Measurements from ENCODE around the gene PRR14L. TPM values are rescaled to one million over a fixed set of nuclear protein-coding genes. Genes with fewer than 3 reads are reported as not detected.
A peak's percentile ranks its signal among the peaks of the same experiment; 100 is the strongest.

Gene PRR14L
- polyA plus RNA-seq, 3 donors, result 13.2 to 41.4 (median 14.6) TPM

- Histone ChIP-seq H2AFZ (ENCODE audit: insufficient read depth, low read depth, low read length, poor library complexity, severe bottlenecking) (no peak overlapping the region), H3K9me3 (replicated peaks in 1 of 2; ENCODE audit: control insufficient read depth in 1 of 2, insufficient read depth in 1 of 2, low read length in 2 of 2) (no peaks in the 10 kb centered on the region), H3K27me3 (ENCODE audit: control insufficient read depth in 2 of 2, insufficient read depth in 2 of 2, low read length in 2 of 2) (no peaks in the 10 kb centered on the region), H3K79me2 (ENCODE audit: insufficient read depth, low read length) (peaks cover 92% of the 10 kb centered on the region), H3K4me1 (ENCODE audit: control insufficient read depth in 1 of 2, insufficient read depth in 2 of 2, low read length in 2 of 2) (no peaks in the 10 kb centered on the region), H3K36me3 (replicated peaks in 1 of 2; ENCODE audit: control insufficient read depth in 1 of 2, insufficient read depth in 2 of 2, low read length in 2 of 2) (peaks cover 29 to 69% of the 10 kb centered on the region in 2 donors), H3K4me3 (replicated peaks in 1 of 3; ENCODE audit: low read depth in 2 of 3, low read length in 3 of 3) (no peak overlapping the region), H3K4me2 (replicated peaks; ENCODE audit: extremely low read depth, low read length, poor library complexity, severe bottlenecking) (no peak overlapping the region), H3K27ac (ENCODE audit: low read depth in 1 of 2, low read length in 2 of 2) (no peak overlapping the region), H4K20me1 (ENCODE audit: insufficient read depth, low read length) (peaks cover 100% of the 10 kb centered on the region), H3K9ac (ENCODE audit: insufficient read depth, low read length, poor library complexity, severe bottlenecking) (no peak overlapping the region)
- Mint-ChIP-seq H3K27ac (no peak overlapping the region), H3K9me3 (no peaks in the 10 kb centered on the region), H3K4me3 (no peak overlapping the region), H3K36me3 (peaks cover 29 to 49% of the 10 kb centered on the region in 2 donors), H3K27me3 (ENCODE audit: low read depth in 3 of 3) (peaks cover 0 to 1% (median 0%) of the 10 kb centered on the region in 3 donors), H3K4me1 (no peaks in the 10 kb centered on the region)
- TF ChIP-seq CTCF (IDR thresholded peaks at IDR 0.05), result no peak
- no peak for DNase-seq
- WGBS (ENCODE audit: insufficient coverage), result 95% methylated on average over 4 of the region's 4 CpGs
- intact Hi-C loops (cut with micrococcal nuclease), result no loop called here
These were observed 21.1 kb downstream of the PRR14L start for GRCh38 chr22:31728857-31729256.

GRCh38 chr22:31726692-31727091 is 23.2 kb downstream of the PRR14L start:
- 97% methylated on average over 3 of the region's 3 CpGs for WGBS (ENCODE audit: insufficient coverage)
- peaks cover 41 to 69% of the 10 kb centered on the region in 2 donors for H3K36me3 ChIP-seq (replicated peaks in 1 of 2; ENCODE audit: control insufficient read depth in 1 of 2, insufficient read depth in 2 of 2, low read length in 2 of 2)
- peak overlapping the region in 3 of 7 donors; percentile 24 to 55 (median 54) for H3K27ac Mint-ChIP-seq

More at GRCh38 chr22:31726692-31727091, 23.2 kb downstream of the PRR14L start:
- no peak for DNase-seq
- no peak for TF ChIP-seq CTCF (IDR thresholded peaks at IDR 0.05)
- Histone ChIP-seq H3K9me3 (replicated peaks in 1 of 2; ENCODE audit: control insufficient read depth in 1 of 2, insufficient read depth in 1 of 2, low read length in 2 of 2) (no peaks in the 10 kb centered on the region), H3K4me3 (replicated peaks in 1 of 3; ENCODE audit: low read depth in 2 of 3, low read length in 3 of 3) (no peak overlapping the region), H3K9ac (ENCODE audit: insufficient read depth, low read length, poor library complexity, severe bottlenecking) (no peak overlapping the region), H3K4me1 (ENCODE audit: control insufficient read depth in 1 of 2, insufficient read depth in 2 of 2, low read length in 2 of 2) (no peaks in the 10 kb centered on the region), H3K27me3 (ENCODE audit: control insufficient read depth in 2 of 2, insufficient read depth in 2 of 2, low read length in 2 of 2) (no peaks in the 10 kb centered on the region), H3K4me2 (replicated peaks; ENCODE audit: extremely low read depth, low read length, poor library complexity, severe bottlenecking) (no peak overlapping the region), H4K20me1 (ENCODE audit: insufficient read depth, low read length) (peaks cover 100% of the 10 kb centered on the region), H3K79me2 (ENCODE audit: insufficient read depth, low read length) (peaks cover 85% of the 10 kb centered on the region), H2AFZ (ENCODE audit: insufficient read depth, low read depth, low read length, poor library complexity, severe bottlenecking) (no peak overlapping the region), H3K27ac (ENCODE audit: low read depth in 1 of 2, low read length in 2 of 2) (peak overlapping the region in 1 of 2 donors; percentile 4)
- intact Hi-C loops (cut with micrococcal nuclease), result no loop called here
- H3K4me1 Mint-ChIP-seq, result no peaks in the 10 kb centered on the region
- H3K4me3 Mint-ChIP-seq, result no peak overlapping the region
- H3K27me3 Mint-ChIP-seq (ENCODE audit: low read depth in 3 of 3), result peaks cover 0 to 1% (median 0%) of the 10 kb centered on the region in 3 donors
- peaks cover 42 to 60% of the 10 kb centered on the region in 2 donors for H3K36me3 Mint-ChIP-seq
- H3K9me3 Mint-ChIP-seq, result no peaks in the 10 kb centered on the region

All from CD14-positive monocyte (primary cell).